Left cardiac atrium (tissue), 4 donors: ENCODE data around the gene AGAP6. TPM values are rescaled to one million over a fixed set of nuclear protein-coding genes. Genes with fewer than 3 reads are reported as not detected.
"Not testable (repeated sequence)": the region's sequence is repeated elsewhere in the genome, so short reads cannot be mapped to it uniquely, and the experiment has no call there.

ENCODE experiments used
- ATAC-seq, 2 donors: fragments of 200-7000 bp; cut with Tn5 transposase; one replicate each; pipeline ENCODE4 v1.9.1; 2020; ENCODE audit warnings: mild to moderate bottlenecking in 2 of 2, moderate library complexity in 2 of 2
- DNase-seq: peaks from one replicate; pipeline ENCODE4 v3.0.0-alpha.2; 2020
- intact Hi-C, 2 donors: fragments of 100-400 bp; cut with DNase I; formaldehyde crosslinking; loops; one replicate each; pipeline versions ENCODE4 v1.14.1 to v1.15.1; 2022 to 2023
- long read RNA-seq: library from polyadenylated mRNA; unstranded; transcript quantifications from one replicate; pipeline ENCODE4 v2.0.0, GENCODE V29; 2021
- total RNA-seq, 2 donors: library from RNA; stranded (reverse); fragmentation: NEBNext Ultra II Directional; extraction: Animal tissue kit (Norgen Biotek cat#: 25700); gene quantifications; one replicate each; pipeline ENCODE4 v1.2.1, GENCODE V29; 2021
- donor health status: DM: no; HTN: yes; CAD: no.
- donor health status: DM: no; HTN: yes; CAD: no; lungs with severe emphysema.
- donor health status: DM: yes; HTN: yes; CAD: no.
- donor health status: Dilated cardiomyopathy.

The AGAP6 gene
- total RNA-seq: 1 to 10 TPM; 4.3 to 7.2 TPM
- long read RNA-seq, partial matches to known transcripts: 0 of 2 reads
- long read RNA-seq, other reads (novel, unspliced or antisense): 2 of 2 reads

DNA sequence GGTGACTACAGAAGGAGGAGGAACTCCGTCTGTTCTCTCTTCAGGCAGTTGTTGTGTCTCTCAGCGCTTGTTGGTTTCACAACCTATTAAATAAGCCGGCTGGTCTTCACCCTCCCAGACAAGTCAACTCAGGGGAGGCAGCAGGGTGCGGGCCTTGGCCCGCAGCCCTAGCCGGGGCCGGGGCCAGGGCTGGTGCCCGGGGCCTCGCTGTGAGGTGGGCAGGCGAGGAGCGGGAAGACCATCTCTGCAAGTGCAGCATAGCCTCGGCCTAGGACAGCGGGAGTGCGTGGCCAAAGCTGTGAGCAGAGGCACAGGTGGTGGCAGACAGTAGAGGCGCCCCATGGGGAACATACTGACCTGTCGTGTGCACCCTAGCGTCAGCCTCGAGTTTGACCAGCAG is at the start of gene AGAP6:
Gene AGAP6, plus strand, starts transcription at position 31 of the 400 bp plus-strand sequence. Its CDS starts 310 bp downstream, at position 341.
- DNase-seq, intact Hi-C loops, ATAC-seq: not testable (repeated sequence)

DNA sequence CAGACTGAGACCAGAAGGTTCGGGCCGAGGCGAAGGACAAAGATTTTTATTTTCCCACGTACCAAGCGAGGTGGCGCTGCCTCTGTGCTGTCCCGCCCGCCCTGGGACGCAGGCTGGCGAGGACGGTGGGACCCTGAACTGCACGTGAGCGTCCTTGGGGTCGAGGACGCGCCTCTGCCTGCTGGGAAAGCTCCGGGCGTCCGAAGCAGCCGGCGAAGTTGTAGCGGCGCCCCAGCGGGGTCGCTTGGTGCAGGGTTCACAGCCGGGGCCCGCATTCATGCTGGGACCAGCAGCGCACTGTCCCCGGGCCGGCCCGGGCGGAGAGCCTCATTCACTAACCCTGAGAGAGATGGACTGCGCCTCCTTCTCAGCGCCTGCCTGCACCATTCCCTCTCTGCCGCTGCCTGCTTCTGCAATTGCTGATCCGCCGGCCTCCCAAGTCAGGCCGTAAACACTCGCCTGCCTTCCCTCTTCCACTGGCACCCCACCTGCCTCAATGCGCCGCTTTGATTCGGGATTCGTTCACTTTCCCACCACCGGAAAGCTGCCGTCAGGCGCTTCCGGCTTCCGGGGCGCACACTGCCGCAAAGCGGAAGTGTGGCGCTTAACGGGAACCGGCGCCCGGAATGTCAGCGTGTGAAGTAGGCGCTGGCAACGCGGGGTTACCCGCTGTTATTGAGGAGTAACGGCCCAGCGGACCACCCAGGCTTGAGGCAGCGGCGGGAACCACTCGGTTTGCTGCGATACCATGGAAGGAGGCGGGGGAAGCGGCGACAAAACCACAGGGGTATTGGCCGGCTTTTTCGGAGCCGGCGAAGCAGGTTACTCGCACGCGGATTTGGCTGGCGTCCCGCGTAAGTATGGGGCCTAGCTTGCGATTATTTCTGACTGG is 46.5 kb upstream of the AGAP6 start, which contains the start of the genes PARG and TIMM23B:
Gene PARG, minus strand, starts transcription at position 581 of the 892 bp plus-strand sequence. Its CDS starts 302 bp downstream, at position 279.
Gene TIMM23B, plus strand, starts transcription at position 607 of the 892 bp plus-strand sequence. Its CDS starts 142 bp downstream, at position 749.
- DNase-seq (peak; percentile 85), ATAC-seq (peak; percentile 98)
- intact Hi-C loops: not testable (repeated sequence)

DNA sequence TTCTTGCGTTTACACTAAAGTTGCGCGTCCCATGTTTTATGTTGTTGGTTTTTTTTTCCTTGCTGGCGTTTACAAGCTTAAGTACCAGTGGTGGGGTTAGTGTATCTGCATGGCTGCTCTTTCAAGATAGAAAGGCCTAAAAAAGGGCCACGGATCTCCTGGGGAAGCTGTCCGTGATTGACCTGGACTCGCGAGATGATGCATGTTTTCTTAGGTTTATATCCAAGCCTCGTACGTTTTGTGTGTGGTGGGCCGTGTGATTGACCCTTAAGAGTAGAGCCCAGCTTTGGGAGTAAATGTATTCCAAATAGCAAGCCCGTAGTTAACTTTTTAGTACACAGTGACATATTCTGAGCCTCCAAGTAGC is 45.9 kb upstream of the AGAP6 start:
- ATAC-seq: peak; percentile 14 to 44
- intact Hi-C loops: not testable (repeated sequence)

DNA sequence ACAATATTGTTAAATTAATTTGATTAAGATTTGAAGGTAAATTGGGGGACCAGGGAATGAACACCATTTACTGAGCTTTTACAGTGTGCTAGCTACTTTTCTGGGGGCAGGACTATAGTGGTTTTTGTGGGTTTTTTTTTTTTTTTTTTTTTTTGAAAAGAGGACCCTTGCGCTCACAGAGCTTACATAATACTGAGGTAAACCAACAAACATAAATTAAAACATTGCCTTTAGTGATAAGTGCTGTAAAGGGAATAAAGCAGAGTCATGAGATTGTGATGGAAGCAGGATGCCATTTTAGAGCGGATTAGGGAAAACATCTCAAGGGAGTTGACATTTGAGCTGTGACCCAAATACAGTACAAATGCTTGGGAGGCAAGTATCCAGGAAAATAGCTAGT is 44.6 kb upstream of the AGAP6 start:
- intact Hi-C loops, ATAC-seq, DNase-seq: not testable (repeated sequence)

More for the DNA sequence above, 45.9 kb upstream of the AGAP6 start:
- not testable (repeated sequence) for DNase-seq

DNA sequence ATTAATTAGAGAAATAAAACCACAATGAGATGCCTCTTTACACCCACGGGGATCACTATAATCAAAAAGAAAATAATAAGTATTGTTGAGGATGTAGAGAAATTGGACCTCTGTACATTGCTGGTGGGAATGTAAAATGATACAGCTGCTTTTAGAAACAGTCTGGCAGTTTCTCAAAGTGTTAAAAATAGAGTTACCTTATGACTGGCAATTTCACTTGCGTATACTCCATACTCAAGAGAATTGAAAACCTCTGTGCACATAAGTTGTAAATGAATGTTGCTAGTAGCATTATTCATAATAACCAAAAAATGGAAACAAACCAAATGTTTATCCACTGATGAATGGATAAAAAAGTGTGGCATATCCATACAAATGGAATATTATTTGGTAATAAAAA is 40.1 kb upstream of the AGAP6 start:
- ATAC-seq, DNase-seq, intact Hi-C loops: not testable (repeated sequence)

DNA sequence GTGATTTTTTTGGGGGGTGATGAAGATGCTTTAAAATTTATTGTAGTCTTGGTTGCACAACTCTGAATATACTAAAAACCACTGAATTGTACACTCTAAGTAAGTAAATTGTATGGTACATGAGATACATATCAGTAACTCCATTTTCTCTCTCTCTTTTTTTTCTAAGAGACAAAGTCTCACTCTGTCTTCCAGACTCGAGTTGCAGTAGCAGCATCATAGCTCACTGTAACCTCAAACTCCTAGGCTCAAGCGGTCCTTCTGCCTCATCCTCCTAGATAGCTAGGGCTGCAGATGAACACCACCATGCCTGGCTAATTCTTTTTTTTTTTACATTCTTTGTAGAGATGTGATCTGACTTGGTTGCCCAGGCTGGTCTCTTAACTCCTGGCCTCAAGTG is 39.5 kb upstream of the AGAP6 start:
- intact Hi-C loops, ATAC-seq, DNase-seq: not testable (repeated sequence)

DNA sequence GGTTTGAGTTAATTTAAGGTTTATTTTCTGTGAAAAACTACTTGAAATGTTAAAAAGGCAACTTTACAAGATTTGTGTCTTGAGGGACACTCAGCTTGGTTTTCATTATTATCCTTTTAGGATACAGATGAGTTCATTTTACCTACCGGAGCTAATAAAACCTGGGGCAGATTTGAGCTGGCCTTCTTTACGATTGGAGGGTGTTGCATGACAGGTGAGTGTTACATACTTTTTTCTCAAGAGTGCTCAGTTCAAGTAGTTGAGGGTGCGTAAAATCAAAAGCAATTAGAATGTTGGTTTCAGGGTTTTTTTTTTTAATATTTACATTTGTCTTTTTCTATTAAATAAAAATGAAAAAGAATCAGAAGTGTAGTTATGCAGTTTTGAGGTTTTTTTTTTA is 36.2 kb upstream of the AGAP6 start:
- intact Hi-C loops, DNase-seq, ATAC-seq: not testable (repeated sequence)

DNA sequence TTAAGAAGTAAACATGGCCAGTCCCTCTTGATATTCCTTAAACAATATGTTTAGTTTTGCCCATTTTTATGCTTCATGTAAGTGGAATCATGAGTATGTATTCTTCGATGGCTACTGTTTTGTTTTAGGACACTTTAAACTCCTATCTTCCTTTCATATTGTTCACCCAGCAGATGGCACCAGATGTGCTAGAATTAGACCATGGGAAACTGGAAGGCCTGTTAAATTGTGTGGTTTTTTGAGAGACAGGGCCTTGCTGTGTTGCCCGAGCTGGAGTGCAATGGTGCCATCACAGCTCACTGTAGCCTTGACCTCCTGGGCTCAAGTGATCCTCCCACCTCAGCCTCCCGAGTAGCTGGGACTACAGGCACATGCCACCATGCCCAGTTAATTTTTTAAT is 35.1 kb upstream of the AGAP6 start:
- intact Hi-C loops, DNase-seq, ATAC-seq: not testable (repeated sequence)

DNA sequence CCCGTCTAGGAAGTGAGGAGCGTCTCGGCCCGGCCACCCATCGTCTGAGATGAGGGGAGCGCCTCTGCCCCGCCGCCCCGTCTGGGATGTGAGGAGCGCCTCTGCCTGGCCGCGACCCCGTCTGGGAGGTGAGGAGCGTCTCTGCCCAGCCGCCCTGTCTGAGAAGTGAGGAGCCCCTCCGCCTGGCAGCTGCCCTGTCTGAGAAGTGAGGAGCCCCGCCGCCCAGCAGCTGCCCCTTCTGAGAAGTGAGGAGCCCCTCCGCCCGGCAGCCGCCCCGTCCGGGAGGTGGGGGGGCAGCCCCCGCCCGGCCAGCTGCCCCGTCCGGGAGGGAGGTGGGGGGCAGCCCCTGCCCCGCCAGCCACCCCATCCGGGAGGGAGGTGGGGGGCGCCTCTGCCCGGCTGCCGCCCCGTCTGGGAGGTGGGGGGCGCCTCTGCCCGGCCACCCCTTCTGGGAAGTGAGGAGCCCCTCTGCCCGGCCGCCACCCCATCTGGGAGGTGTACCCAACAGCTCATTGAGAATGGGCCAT is 17.8 kb upstream of the AGAP6 start:
- intact Hi-C loops, DNase-seq: not testable (repeated sequence)

DNA sequence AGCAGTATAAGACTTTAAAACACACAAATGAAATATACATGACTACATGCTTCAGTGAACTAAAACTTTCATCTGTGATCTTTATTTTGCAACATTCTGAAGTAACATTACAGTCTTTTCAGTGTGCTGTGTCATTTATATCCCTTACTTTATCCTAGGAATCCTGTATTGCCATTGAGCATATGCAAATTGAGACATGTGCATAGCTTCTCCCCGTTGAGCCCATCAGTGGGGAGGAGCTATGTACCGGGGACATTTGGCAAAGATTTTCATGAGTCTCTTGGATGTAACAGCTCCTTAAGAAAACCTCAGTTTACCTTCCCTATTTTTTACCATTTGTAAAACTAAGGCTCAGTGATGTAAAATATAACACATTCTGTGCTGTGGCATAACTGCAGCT is 16.7 kb upstream of the AGAP6 start:
- intact Hi-C loops, DNase-seq: not testable (repeated sequence)

More for the DNA sequence above, 17.8 kb upstream of the AGAP6 start:
- not testable (repeated sequence) for ATAC-seq

DNA sequence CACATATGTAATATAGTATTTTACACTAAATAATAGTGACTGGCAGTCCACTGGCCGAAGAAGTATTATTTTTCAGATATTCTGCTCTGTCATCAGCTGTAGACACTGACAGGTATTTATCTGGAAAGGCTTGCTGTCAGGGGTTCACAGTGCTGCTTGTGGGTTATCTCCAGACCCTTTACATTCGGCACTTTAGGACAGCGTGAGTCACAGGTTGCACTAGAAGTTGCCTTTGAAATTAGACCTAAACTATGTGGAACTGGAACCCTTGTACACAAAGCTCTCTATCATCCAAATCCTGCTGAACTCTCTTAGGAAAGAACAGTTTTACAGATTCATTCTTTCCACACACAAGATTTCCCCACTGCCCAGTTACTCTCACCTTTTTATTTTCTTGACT is 16.1 kb upstream of the AGAP6 start:
- intact Hi-C loops, DNase-seq: not testable (repeated sequence)
- ATAC-seq: peak in 1 of 2 donors; percentile 26

More for the DNA sequence above, 16.7 kb upstream of the AGAP6 start:
- not testable (repeated sequence) for ATAC-seq

DNA sequence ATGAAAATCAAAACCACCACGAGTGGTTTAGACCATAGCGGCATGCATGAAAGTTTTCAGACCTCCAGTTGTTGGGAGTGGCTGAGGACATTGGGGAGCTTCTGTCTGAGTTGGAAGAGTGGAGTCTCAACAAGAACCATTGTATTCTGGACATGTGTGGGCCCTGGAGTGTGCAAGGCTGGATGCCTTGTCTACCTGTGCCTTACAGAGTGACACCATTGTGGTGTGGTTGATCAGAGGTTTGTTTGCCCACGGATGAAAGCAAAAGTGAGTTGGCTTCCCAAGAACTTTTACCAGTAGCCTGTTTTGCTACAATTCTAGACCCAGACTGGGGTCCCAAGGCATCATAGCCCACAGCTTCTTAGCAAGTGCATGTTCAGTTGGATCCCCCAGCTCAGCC is 10.4 kb upstream of the AGAP6 start:
- intact Hi-C loops, DNase-seq, ATAC-seq: not testable (repeated sequence)

DNA sequence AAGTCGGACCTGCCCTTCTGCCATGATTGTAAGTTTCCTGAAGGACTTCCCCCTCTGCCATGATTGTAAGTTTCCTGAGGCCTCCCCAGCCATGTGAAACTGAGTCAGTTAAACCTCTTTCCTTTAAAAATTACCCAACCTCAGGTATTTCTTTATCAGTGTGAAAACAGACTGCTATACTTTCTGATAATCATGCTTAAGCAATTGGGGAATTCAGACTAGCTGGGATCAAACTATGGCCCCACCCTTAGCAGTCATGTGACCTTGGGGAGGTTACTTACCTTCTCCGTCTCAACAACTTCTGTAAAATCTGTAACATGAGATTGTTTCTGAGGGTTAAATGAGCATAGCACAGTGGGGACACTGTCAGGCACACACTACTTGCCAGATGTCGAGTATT is 999 bp upstream of the AGAP6 start:
- intact Hi-C loops, DNase-seq, ATAC-seq: not testable (repeated sequence)

DNA sequence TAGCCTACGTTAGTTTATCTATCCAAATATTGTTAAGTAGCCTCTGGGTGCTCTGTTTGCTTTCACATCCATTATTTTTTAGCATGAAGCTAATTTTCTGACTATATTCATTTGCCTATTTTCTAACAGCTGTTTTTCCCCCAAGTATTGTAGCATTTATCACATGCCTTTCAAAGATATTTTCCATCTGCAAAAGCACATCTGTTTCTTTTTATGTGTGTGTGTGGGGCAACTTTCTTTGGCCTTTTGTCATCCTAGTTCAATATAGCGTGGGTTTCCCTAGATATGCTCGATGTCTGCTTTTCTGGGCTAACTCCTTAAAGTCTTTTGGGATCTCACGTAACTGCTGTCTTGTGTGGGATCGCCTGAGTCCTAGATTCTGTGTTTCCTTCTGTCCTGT is 7.1 kb downstream of the AGAP6 start:
- DNase-seq, intact Hi-C loops, ATAC-seq: not testable (repeated sequence)

DNA sequence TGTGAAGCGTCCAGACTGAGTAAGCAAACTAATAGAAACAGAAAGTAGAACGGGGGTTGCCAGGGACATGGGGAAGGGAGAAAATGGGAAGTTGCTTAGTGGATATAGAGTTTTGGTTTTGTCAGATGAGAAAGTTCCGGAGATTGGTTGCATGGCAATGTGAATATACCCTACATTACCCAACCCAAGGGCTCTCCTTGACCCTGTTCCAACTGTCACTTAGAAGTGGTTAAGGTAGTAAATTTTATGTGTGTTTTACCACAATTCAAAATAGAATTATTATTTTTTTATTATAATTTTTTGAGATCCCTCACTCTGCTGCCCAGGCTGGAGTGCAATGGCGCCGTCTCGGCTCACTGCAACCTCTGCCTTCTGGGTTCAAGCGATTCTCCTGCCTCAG is 25.8 kb downstream of the AGAP6 start:
- DNase-seq, ATAC-seq, intact Hi-C loops: not testable (repeated sequence)

DNA sequence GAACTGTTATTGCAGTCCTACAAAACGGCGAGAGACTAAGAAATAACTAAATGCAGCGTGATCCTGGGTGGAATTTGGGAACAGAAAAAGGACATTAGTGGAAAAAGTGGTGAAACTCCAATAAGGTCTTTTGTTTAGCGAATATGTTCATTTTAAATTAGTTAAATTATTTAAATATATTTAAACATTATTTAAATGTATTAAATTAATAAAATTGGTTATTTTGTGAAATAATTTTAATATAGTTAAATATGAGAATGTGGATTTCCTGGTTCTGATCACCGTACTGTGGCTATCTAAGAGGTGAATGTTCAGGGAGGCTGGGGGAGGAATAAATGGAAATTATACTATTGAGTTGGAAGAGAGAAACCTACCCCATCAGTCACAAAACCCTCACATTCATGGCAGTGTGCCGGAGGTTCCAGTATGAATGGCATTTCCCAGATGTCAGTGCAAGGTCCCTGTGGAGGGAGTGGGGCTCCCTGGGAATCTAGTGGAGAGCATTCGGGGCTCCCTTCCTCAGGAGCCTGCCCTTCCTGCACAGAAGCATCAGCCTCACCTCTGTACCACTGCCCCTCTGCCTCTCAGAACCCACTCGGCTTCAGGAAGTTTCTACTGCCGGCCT is 27.5 kb downstream of the AGAP6 start:
- intact Hi-C loops, DNase-seq, ATAC-seq: not testable (repeated sequence)

DNA sequence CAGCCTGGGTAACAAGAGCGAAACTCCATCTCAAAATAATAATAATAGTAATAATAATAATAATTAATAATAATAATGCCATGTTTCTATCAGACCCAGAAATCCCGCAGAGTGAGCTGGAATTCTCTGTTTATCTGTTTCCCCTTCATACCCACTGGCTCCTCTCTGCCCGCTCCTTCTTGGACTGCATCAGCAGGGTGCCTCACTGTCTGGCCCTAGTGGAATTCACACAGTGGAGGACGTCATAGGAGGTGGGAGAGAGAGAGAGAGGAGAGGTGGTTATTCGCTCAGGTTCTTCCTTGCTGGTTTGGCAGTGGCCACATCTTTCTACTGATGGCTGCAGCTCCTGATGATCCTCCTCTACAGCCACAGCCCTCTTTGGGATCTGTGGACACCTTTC is 28.7 kb downstream of the AGAP6 start:
- intact Hi-C loops, ATAC-seq, DNase-seq: not testable (repeated sequence)

DNA sequence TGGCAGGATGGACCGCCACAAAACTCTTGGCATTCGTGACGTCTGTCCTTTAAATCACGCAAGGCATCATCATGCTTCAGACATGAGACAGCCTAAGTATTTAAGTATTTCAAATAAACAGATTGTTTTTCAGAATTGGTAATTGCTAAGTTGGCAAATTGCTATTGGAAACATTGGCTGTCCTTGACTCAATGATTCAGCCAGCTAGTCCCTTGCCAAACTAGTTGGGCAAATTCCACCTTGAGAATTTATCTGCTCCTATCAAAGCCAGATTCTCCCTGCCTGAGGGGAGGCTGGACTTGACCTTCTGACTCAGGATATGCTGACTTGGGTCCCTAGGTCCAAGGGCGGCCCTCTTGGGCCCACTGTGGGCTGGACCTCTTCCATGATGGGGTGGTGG is 29.4 kb downstream of the AGAP6 start:
- intact Hi-C loops, ATAC-seq, DNase-seq: not testable (repeated sequence)

DNA sequence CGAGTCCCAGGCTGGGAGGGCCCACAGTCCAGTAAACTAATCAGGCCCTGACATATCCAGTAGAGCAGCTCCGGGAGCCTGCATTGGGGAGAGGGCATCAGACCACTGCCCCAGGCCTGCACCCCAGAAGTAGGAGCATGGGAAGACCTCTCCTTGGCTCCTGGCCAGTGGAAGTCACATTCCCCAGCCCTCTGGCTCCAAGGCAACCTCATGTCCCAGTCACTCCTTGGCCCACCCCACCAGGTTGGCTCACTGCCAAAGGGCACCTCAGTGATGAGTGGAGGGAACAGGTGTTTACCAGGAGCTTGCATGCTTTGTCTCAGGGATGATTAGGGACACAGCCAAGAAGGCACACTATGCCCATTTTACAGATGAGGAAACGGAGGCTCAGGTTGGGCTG is 31.1 kb downstream of the AGAP6 start:
- DNase-seq, intact Hi-C loops, ATAC-seq: not testable (repeated sequence)
